NOMO-1 treated with DMSO at 0.1 percent for 48 hours (cell line): ENCODE data around the gene USP36.

Experiments used
- DNase-seq: peaks from one replicate; lab custom pipeline; 2025; ENCODE audit not compliant: unreplicated experiment; lab: John Stamatoyannopoulos, UW

USP36 gene

GRCh38 chr17:78746263-78746948 is 94.2 kb downstream of the USP36 start:
- peak; percentile 16 for DNase-seq
